Ovary (tissue), 9 donors: ENCODE data around the gene HYAL4. TPM values are rescaled to one million over a fixed set of nuclear protein-coding genes. Genes with fewer than 3 reads are reported as not detected.

Experiments
- DNase-seq, 5 donors: peaks; one replicate each; pipeline ENCODE4 v3.0.0-alpha.2; 2019 to 2020
- H3K27ac ChIP-seq, 2 donors: fragments of 200-600 bp; one replicate each; pipeline versions ENCODE4 v1.5.1 to v1.8.0; 2019 to 2022
- H3K27me3 ChIP-seq: fragments of 200-600 bp; one replicate; pipeline ENCODE4 v1.8.0; 2022
- H3K36me3 ChIP-seq: fragments of 200-600 bp; sonication (generic); one replicate; pipeline ENCODE4 v1.5.1; 2019
- H3K4me1 ChIP-seq: one replicate; pipeline ENCODE4 v1.8.1; 2013; ENCODE audit warnings: mild to moderate bottlenecking, moderate library complexity; ENCODE audit not compliant: insufficient read depth
- H3K4me3 ChIP-seq: fragments of 200-600 bp; sonication (generic); one replicate; pipeline ENCODE4 v1.5.1; 2017
- H3K9me3 ChIP-seq, 2 donors: fragments of 200-600 bp in 1 of 2; sonication (generic) in 1 of 2; one replicate each; pipeline versions ENCODE4 v1.5.1 to v1.8.1; 2013 to 2019; ENCODE audit warnings: mild to moderate bottlenecking in 1 of 2, moderate library complexity in 1 of 2
- EP300 ChIP-seq: sonication (generic); formaldehyde crosslinking; IDR thresholded peaks from one replicate; pipeline ENCODE4 v1.6.1; 2017; ENCODE audit warnings: antibody characterized with exemption
- POLR2A ChIP-seq: fragments of 450-650 bp; IDR thresholded peaks from one replicate; pipeline ENCODE4 v1.6.1; 2017; ENCODE audit warnings: antibody characterized with exemption, mild to moderate bottlenecking, moderate library complexity
- WGBS, 3 donors: extraction: QIAGEN DNeasy Blood & Tissue Kit in 1 of 3; methylation state at CpG; one replicate each; pipeline versions ENCODE4 v1.1.5 to v1.1.7; 2013 to 2017; 5-methylcytosine and 5-hydroxymethylcytosine counted together
- intact Hi-C, 4 donors: fragments of 100-400 bp; cut with DNase I; formaldehyde crosslinking; loops; one replicate each; pipeline versions ENCODE4 v1.11.0 to v1.15.1; 2022 to 2023
- polyA plus RNA-seq, 2 donors: library from polyadenylated mRNA; stranded (reverse); fragments of 200-250 nt in 1 of 2; fragments of 350-450 nt in 1 of 2; fragmentation: Illumina TruSeq in 1 of 2; extraction: RNeasy Lipid Tissue Mini Kit (QIAGEN cat#74804) in 1 of 2; gene quantifications; one replicate each; pipeline ENCODE4 v1.2.3, GENCODE V29; 2013 to 2014
- total RNA-seq, 7 donors: library from RNA; depleted of rRNA in 2 of 7; stranded (reverse); fragments of >200 nt in 2 of 7; fragmentation: NEBNext Ultra II Directional in 3 of 7; extraction: Animal tissue kit (Norgen Biotek cat#: 25700) in 3 of 7; gene quantifications; one replicate each; pipeline versions ENCODE4 v1.1.0 to v1.2.4, GENCODE V29; 2016 to 2023
- TF ChIP-seq, protein P1 (sequence below), 3 donors: fragments of 450-650 bp in 2 of 3; fragments of 200-600 bp in 1 of 3; IDR thresholded peaks; one replicate each; pipeline versions ENCODE4 v1.5.1 to v1.8.0; 2016 to 2022; ENCODE audit warnings: antibody characterized with exemption in 3 of 3, mild to moderate bottlenecking in 1 of 3
- donor health status: DM: no; HTN: no; CAD: no; lungs with moderate emphysema.
- donor health status: DM: no; HTN: no; CAD: no.
- donor health status: Bipolar disorder and iron deficiency.
- donor health status: DM: yes; HTN: yes; CAD: no.
- donor health status: DM: no; HTN: no; CAD: no.
- donor health status: DM: yes; HTN: yes; CAD: no.

Gene HYAL4
- total and polyA plus RNA-seq, 9 donors: 0.20 TPM; not detected in 8

DNA sequence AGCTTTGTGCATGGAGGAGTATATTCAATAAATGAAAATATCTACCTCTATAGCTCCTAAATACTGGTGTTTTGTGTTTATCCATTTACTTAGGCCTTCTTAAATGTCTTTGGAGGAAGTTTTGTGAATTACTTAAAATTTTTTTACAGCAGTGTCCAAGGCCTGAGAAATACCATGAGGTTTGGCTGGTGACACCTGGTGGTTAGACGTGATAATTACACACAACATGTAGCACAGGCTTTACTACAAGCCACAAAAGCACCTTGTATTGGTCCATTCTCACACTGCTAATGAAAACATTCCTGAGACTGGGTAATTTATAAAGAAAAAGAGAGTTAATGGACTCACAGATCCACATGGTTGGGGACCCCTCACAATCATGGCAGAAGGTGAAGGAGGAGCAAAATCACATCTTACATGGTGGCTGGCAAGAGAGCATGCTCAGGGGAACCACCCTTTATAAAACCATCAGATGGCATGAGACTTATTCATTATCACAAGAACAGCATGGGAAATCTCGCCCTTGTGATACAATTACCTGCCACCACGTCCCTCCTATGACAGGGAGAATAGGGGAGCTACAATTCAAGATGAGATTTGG is 20.6 kb downstream of the HYAL4 start:
- WGBS, 3 donors: 17 to 26% (median 19%) methylated on average over 3 of the region's 3 CpGs
- H3K27ac ChIP-seq: no peak overlapping the region
- TF ChIP-seq EP300: no peak
- TF ChIP-seq, protein P1, sequence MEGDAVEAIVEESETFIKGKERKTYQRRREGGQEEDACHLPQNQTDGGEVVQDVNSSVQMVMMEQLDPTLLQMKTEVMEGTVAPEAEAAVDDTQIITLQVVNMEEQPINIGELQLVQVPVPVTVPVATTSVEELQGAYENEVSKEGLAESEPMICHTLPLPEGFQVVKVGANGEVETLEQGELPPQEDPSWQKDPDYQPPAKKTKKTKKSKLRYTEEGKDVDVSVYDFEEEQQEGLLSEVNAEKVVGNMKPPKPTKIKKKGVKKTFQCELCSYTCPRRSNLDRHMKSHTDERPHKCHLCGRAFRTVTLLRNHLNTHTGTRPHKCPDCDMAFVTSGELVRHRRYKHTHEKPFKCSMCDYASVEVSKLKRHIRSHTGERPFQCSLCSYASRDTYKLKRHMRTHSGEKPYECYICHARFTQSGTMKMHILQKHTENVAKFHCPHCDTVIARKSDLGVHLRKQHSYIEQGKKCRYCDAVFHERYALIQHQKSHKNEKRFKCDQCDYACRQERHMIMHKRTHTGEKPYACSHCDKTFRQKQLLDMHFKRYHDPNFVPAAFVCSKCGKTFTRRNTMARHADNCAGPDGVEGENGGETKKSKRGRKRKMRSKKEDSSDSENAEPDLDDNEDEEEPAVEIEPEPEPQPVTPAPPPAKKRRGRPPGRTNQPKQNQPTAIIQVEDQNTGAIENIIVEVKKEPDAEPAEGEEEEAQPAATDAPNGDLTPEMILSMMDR (IDR thresholded peaks at IDR 0.05): peak; percentile 32 to 82 (median 69)
- H3K9me3 ChIP-seq: no peaks in the 10 kb centered on the region
- intact Hi-C loops: loop anchor here in 3 of 4 donors (5.0 to 10.0 kb wide), 4 partner anchors 68 to 181 kb away; no protein-coding TSS in a partner anchor
- no peaks in the 10 kb centered on the region for H3K36me3 ChIP-seq
- DNase-seq: peak in 3 of 5 donors; percentile 20 to 59 (median 25)
- H3K4me1 ChIP-seq: no peaks in the 10 kb centered on the region
- H3K4me3 ChIP-seq: no peak overlapping the region
- H3K27me3 ChIP-seq: no peaks in the 10 kb centered on the region

DNA sequence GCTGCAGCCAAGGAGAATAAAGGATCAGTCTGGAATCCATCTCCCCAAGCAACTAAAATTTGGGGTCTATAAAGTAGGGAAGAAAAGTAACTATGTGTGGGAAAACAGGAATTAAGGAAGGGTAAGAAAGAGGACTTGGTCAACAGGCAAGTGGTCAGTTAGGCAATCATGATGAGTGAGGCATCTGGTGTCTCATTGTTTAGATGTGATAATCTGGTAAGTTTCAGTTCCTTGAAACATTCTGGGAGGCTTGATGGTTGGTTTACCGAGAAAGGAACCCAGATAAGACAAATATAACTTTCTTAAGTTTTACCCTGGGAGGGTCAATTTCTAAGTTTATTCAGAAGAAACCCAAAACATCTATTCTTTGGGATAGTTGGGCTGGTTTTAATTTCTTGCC is 22.3 kb downstream of the HYAL4 start:
- no peak for DNase-seq
- no peaks in the 10 kb centered on the region for H3K27me3 ChIP-seq
- H3K4me1 ChIP-seq: no peaks in the 10 kb centered on the region
- no peak overlapping the region for H3K27ac ChIP-seq
- no peak overlapping the region for H3K4me3 ChIP-seq
- 71 to 79% (median 78%) methylated on average over 1 of the region's 1 CpG for WGBS, 3 donors
- no peaks in the 10 kb centered on the region for H3K9me3 ChIP-seq
- intact Hi-C loops: loop anchor here in 3 of 4 donors (5.0 to 10.0 kb wide), 4 partner anchors 70 to 182 kb away; no protein-coding TSS in a partner anchor
- H3K36me3 ChIP-seq: no peaks in the 10 kb centered on the region
- TF ChIP-seq, protein P1 (IDR thresholded peaks at IDR 0.05): no peak
- TF ChIP-seq EP300 (no peak), POLR2A (no peak)

DNA sequence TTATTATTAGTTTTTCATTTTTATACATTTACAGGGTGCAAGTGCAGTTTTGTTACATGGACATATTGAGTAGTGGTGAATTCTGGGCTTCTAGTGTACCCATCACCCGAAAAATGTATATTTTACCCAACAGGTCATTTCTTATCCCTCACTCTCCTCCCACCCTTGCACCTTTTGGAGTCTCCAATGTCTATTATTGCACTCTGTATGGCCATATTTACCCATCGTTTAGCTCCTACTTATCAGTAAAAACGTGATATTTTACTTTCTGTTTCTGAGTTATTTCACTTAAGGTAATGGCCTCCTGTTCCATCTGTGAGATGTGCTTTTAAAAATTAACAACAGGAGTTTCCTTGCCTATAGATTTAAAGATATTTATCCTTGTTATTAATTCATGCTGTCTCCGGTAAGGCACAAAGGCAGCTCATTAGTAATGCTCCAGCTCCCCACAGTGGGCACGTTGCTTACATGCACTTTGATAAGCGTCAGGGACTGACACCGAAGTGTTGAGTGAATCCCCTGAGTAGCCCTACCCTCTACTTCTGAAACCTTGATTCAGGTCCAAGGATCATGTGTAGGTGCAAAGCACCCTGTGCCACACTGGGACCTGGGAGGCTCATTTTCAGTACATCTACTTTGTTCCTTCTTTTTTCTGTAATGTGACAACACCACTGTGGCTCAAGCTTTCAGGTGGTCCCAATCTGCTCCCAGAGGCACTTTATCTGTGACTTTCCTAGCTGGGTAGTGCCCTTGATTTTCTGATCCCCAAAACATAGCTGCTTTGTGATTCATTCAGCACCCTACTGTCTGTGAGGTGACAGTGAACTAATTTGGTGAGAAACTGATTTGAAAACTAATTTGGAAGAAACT is 27.3 kb downstream of the HYAL4 start:
- intact Hi-C loops: loop anchor here in 1 of 4 donors (5.0 kb wide), 1 partner anchor 290 kb away; no protein-coding TSS in a partner anchor

DNA sequence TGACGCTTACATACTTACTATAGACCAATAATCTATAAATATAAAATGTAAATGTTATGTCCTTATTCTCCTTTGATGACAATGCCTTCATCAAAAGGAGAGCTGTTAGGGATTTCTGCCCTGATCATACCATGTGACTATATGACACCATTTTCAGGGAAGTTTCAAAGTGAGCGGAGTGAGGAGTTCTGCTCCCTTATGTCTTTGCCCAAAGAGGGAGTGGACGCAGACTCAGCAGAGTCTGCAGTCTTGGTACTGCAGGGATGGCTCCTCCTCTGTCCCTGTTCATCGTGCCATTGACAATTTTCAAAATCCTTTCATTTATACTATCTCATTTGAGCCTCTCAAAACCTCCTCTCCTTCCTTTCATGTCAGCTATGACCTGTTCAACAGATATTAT is 27.9 kb downstream of the HYAL4 start:
- no peak overlapping the region for H3K4me3 ChIP-seq
- TF ChIP-seq, protein P1 (IDR thresholded peaks at IDR 0.05): no peak
- TF ChIP-seq POLR2A (no peak), EP300 (no peak)
- DNase-seq: no peak
- H3K9me3 ChIP-seq: no peaks in the 10 kb centered on the region
- H3K27me3 ChIP-seq: no peaks in the 10 kb centered on the region
- no peaks in the 10 kb centered on the region for H3K4me1 ChIP-seq
- intact Hi-C loops: loop anchor here in 1 of 4 donors (5.0 kb wide), 1 partner anchor 291 kb away; no protein-coding TSS in a partner anchor
- H3K27ac ChIP-seq: no peak overlapping the region
- WGBS, 3 donors: 68 to 82% (median 73%) methylated on average over 4 of the region's 4 CpGs
- no peaks in the 10 kb centered on the region for H3K36me3 ChIP-seq

More for the DNA sequence above, 27.3 kb downstream of the HYAL4 start:
- no peaks in the 10 kb centered on the region for H3K9me3 ChIP-seq
- H3K36me3 ChIP-seq: no peaks in the 10 kb centered on the region
- no peak overlapping the region for H3K4me3 ChIP-seq
- 3 to 7% (median 7%) methylated on average over 7 of the region's 7 CpGs for WGBS, 3 donors
- H3K27me3 ChIP-seq: no peaks in the 10 kb centered on the region
- no peak for TF ChIP-seq POLR2A
- TF ChIP-seq, protein P1 (IDR thresholded peaks at IDR 0.05): peak in 2 of 3 donors; percentile 13 to 49
- H3K4me1 ChIP-seq: no peaks in the 10 kb centered on the region
- H3K27ac ChIP-seq: no peak overlapping the region
- peak; percentile 30 to 43 (median 31) for DNase-seq
